AG08396 (cell line): ENCODE data around the gene EIF4E.
"Not testable (repeated sequence)": the region's sequence is repeated elsewhere in the genome, so short reads cannot be mapped to it uniquely, and the experiment has no call there.

Experiments used
- DNase-seq: peaks from one replicate; pipeline ENCODE4 v3.0.0; 2012; ENCODE audit warnings: low spot score, mixed read lengths

EIF4E gene

GRCh38 chr4:98879515-98879914 lies 49.4 kb downstream of the EIF4E start:
- DNase-seq: no peak

- DNase-seq: peak; percentile 12
These were observed 55.9 kb downstream of the EIF4E start for GRCh38 chr4:98873059-98873458.

- DNase-seq: not testable (repeated sequence)
These were observed 56.6 kb downstream of the EIF4E start for GRCh38 chr4:98872120-98872906.

GRCh38 chr4:98867648-98868047 lies 61.3 kb downstream of the EIF4E start:
- no peak for DNase-seq

- no peak for DNase-seq
These were observed 63.9 kb downstream of the EIF4E start for GRCh38 chr4:98865059-98865458.

DNA sequence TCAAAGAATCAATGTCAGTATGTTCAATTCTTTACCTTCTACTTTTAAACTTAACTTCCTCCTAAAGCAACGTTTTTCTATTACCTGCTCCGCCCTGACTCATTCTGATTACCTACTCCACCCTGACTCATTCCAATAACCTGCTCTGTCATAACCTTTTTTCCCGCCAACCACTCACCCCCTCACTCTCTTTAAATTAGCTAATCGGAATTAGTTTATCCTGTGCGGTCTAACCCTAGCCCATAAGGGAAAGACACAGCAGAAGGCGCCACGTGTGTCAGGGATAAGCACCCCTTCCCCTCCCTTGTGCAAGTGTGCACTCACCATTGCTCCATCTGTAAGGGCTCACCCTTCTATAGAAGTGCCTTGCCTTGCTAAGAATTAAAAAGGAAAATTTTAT lies 64.4 kb downstream of the EIF4E start:
- DNase-seq: no peak

DNA sequence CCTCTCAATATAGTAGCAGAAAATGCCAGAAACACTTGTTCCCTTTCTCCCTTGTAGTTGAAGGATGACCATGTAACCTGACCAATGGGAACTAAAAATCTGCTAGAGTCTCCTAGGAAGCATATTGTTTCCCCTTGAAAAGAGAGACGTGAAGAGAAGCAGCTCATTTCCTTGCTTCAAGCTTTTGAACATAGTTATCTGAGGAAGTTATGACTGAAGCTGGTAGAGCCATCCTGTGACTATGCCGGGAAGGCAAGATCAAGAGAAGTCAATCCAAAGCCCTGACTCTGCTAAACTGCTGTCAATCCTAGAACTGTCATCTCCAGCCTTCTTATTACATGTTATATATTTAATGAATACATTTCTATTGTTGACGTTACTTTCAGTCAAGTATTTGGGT lies 66.6 kb downstream of the EIF4E start:
- DNase-seq: no peak

- DNase-seq: no peak
These were observed 67.6 kb downstream of the EIF4E start for GRCh38 chr4:98861100-98861884.

DNA sequence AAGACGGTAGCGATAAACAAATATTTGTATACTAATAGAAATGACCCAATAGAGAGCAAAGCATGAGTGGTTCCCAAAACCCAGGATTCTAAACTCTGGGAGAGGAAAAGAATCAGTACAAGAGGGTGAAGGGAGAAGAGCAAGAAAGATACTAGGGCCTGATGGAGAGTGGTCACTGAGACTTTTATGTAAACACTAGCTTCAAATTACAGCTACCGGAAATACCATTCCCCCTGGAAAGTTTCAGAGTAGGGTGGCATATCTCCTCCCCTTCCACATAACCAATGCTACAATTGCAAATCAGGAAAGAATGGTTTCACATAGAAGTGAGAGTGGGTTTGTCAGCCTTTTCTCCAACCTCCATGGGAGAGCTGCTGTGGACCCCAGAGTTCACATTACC lies 77.1 kb downstream of the EIF4E start:
- peak; percentile 12 for DNase-seq

DNA sequence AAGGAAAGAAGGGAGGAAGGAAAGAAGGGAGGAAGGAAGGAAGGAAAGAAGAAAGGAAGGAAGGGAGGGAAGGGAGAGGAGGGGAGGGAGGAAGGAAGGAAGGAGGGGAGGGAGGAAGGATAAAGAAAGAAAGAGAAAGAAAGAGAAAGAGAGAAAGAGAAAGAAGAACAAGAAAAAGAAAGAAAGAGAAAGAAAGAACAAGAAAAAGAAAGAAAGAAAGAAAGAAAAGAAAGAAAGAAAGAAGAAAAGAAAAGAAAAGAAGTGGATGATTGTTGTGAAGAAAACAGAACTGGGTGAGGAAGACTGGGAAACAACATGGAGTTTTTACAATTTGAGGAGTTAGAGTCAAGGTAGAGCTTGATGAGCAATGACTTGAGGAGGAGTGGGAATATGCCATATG lies 78.0 kb downstream of the EIF4E start:
- no peak for DNase-seq

- DNase-seq: no peak
These were observed 80.5 kb downstream of the EIF4E start for GRCh38 chr4:98848448-98848847.

GRCh38 chr4:98845960-98846359 lies 83.0 kb downstream of the EIF4E start:
- DNase-seq: no peak

DNA sequence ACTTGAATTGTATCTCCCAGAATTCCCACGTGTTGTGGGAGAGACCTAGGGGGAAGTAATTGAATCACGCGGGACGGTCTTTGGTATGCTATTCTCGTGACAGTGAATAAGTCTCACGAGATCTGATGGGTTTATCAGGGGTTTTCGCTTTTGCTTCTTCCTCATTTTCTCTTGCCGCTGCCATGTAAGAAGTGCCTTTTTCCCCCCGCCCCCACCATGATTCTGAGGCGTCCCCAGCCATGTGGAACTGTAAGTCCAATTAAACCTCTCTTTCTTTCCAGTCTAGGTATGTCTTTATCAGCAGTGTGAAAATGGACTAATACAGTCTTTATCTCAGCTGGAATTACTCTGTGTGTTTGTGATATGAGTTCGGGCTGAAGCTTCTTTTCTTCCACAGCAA lies 86.0 kb downstream of the EIF4E start:
- DNase-seq: not testable (repeated sequence)

- peak; percentile 8 for DNase-seq
These were observed 89.8 kb downstream of the EIF4E start for GRCh38 chr4:98838977-98839618.

- DNase-seq: no peak
These were observed 90.4 kb downstream of the EIF4E start for GRCh38 chr4:98838531-98838930.

DNA sequence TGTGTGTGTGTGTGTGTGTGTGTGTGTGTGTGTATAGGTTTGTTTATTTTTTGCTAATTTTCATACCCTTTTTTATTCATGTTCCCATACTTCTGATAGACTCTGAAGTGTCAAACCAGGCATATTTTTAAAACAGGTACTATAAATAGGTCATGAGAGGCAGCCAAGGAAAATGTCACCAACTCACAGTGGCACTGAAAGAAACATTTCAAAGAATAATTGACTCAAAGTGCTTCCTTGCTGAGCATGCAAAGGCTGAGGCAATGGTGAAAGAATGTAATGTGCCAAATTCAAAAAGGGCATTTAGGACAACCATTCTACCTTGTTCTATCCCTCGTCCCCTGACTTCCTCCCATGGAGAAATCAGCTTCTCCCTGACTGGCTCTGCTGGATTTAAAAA lies 95.5 kb downstream of the EIF4E start:
- DNase-seq: no peak

DNA sequence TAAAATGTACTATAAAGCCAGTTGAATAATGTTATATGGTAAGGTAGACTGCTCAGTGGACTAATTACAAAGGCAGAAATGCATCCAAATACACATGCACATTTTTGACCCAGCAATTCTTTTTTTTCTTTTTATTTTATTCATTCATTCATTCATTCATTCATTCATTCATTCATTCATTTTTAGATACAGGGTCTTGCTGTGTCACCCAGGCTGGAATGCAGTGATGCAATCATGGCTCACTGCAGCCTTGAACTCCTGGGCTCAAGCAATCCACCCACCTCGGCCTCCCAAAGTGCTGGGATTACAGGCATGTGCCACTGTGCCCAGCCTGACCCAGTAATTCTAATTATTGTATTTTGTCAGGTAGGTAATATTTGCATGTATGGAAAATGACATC lies 97.9 kb downstream of the EIF4E start:
- not testable (repeated sequence) for DNase-seq
